Osteocyte (in vitro differentiated cells): ENCODE measurements around the gene CXorf49. TPM values are rescaled to one million over a fixed set of nuclear protein-coding genes. Genes with fewer than 3 reads are reported as not detected.
"Not testable (repeated sequence)": the region's sequence is repeated elsewhere in the genome, so short reads cannot be mapped to it uniquely, and the experiment has no call there.

Experiments
- DNase-seq: peaks from one replicate; pipeline ENCODE4 v3.0.0; 2021; ENCODE audit warnings: mixed read lengths; ENCODE audit not compliant: unreplicated experiment; ENCODE audit errors: extremely low spot score
- H3K27ac Mint-ChIP-seq: one replicate; pipeline ENCODE4 v1.8.0; 2021; ENCODE audit warnings: mild to moderate bottlenecking, mixed read lengths; ENCODE audit not compliant: unreplicated experiment
- H3K27me3 Mint-ChIP-seq: one replicate; pipeline ENCODE4 v1.8.0; 2021; ENCODE audit warnings: mixed read lengths; ENCODE audit not compliant: unreplicated experiment
- H3K36me3 Mint-ChIP-seq: one replicate; pipeline ENCODE4 v1.8.0; 2021; ENCODE audit warnings: mixed read lengths; ENCODE audit not compliant: unreplicated experiment
- H3K4me1 Mint-ChIP-seq: one replicate; pipeline ENCODE4 v1.8.0; 2021; ENCODE audit warnings: mixed read lengths; ENCODE audit not compliant: unreplicated experiment
- H3K4me3 Mint-ChIP-seq: one replicate; pipeline ENCODE4 v1.8.0; 2021; ENCODE audit warnings: mild to moderate bottlenecking, moderate library complexity, mixed read lengths; ENCODE audit not compliant: unreplicated experiment
- H3K9me3 Mint-ChIP-seq: one replicate; pipeline ENCODE4 v1.8.0; 2021; ENCODE audit warnings: mixed read lengths; ENCODE audit not compliant: unreplicated experiment
- CTCF ChIP-seq: fragments of 200-600 bp; sonication (generic); IDR thresholded peaks from 2 replicates; pipeline ENCODE4 v1.5.0; 2021; ENCODE audit warnings: antibody characterized with exemption, mild to moderate bottlenecking, moderate library complexity
- total RNA-seq: library from RNA; stranded (reverse); gene quantifications from 2 replicates; pipeline ENCODE4 v1.2.1, GENCODE V29; 2021

The CXorf49 gene
- total RNA-seq, 1 donor from 2014 or later = not detected

DNA sequence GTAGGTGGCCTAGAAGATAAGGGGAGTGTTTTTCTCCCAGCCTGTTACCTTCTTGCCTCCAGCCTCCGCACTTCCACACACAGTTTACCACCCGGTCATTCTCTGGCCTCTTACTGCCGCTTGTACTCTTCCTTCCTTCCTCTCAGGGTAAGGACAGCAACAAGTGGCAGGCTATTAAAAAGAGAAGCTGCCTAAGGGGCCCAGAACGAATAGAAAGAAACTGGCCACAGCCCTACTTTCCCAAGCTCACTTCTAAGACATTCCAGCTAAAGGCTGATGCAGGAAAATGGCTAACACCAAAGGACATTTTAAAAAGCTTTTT lies 19.1 kb downstream of the CXorf49 start:
- H3K4me1 Mint-ChIP-seq, DNase-seq, H3K36me3 Mint-ChIP-seq, H3K27ac Mint-ChIP-seq, H3K9me3 Mint-ChIP-seq, H3K4me3 Mint-ChIP-seq, H3K27me3 Mint-ChIP-seq: not testable (repeated sequence)

DNA sequence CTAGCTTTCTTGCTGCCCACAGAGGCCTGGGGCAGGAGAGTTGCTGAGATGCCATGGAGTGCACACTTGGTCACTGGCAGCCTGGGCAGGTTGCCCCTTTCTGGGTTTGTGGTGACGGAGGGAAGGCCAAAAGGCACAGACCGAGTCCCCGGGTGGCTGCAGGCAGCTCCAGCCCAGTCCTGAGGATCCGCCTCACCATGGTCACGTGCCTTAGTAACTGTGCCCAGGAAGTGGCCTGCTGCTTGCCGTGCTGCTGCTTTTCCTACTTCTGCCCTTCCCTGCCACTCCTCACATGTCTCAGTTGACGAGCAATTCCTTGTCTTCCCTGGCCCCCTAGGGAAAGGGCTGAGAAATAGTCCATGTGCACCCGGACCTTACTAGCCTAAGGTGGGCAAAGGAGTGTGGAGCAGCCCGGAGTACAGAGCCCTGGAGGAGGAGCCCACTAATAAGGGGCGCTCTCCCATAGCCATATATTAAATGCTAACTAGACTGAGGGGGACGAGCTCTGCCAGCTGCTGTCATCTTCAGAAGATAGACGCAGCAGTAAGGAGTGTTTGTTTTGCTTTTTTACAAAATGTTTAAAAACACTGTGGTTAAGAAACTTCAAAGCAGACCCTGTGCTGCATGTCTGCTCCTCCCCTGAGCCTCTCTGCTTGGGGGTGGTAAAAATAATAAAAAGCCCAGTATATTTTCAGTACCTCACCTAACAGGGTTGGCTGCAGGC lies 19.6 kb downstream of the CXorf49 start:
- DNase-seq, H3K9me3 Mint-ChIP-seq, H3K27me3 Mint-ChIP-seq, H3K4me1 Mint-ChIP-seq, H3K27ac Mint-ChIP-seq, H3K36me3 Mint-ChIP-seq, H3K4me3 Mint-ChIP-seq: not testable (repeated sequence)

DNA sequence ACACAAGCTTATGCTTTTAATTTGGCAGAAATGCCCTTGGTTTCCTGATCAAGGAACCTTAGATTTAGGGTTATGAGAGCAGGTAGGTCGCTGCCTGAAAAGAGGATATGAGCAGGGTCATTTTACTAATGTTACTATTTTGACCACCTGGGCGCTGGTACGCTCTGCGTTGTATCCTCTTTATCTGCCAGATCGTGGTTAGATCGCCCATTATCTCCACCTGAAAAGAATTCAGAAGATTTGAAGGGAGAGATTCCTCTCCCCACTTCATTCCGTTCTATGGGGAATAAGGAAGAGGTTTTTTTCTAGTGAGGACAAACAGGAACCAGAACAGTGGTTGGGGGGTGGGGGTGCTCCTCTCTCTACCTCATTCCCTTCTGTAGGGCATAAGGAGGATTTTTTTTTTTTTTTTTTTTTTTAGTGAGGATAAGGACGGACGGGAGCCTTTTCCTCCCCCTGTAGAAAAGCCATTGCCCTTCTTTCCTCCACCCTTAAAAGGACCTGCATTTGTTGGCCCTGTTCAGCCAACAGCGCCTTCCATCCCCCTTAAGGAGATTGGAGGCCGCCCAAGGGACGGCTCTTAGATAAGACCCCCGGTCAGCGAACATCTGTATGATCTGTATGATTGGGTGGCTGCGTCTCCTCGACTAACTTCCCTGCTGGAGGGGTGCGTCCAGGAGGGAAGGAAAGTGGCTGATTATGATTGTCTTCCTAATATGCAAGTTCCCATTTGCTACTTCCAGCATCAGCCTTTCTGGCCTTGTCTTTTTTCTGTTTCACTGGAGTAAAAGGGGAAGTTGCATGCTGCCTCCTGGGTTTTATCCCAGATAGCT lies 20.4 kb downstream of the CXorf49 start:
- not testable (repeated sequence) for H3K4me3 Mint-ChIP-seq, H3K9me3 Mint-ChIP-seq, H3K27ac Mint-ChIP-seq, H3K4me1 Mint-ChIP-seq, H3K27me3 Mint-ChIP-seq, H3K36me3 Mint-ChIP-seq, DNase-seq

DNA sequence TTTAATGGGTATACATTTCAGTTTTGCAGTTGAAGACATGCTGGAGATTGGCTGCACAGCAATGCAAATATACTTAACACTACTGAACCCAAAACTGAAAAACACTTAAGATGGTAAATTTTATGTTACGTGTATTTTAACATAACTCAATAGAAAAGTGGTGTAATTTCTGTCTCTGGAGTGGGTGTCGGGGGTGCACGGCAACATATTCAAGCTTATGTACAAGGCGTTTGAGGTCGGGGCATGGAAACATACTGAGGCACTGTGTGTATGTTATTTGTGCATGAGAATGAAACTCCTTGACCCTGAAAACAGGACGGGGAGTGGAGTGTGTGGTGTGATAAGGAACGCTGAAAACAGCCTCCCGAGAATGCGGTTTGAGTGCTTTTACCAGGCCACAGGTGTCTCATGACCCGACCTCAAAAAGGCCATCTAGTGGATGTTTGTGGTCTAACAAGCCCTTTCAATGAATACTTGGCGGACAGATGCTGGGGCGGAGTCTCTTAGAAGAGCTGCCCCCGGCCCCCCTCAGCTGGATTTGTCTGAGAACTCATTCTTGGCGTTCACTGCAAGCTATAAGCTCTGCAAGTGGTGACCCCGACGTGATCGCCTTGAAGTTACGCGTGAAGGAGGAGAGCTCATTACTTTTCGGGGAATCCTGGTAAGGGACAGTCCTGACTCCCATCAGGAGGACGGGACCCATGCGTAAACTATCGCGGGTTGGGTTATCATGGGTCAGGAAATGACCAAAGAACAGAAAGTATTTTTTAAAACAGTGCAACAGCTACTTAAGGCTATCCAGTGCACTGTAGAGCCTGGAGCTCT lies 21.2 kb downstream of the CXorf49 start:
- H3K4me1 Mint-ChIP-seq, DNase-seq, H3K4me3 Mint-ChIP-seq, H3K9me3 Mint-ChIP-seq, H3K36me3 Mint-ChIP-seq, H3K27ac Mint-ChIP-seq, H3K27me3 Mint-ChIP-seq: not testable (repeated sequence)

DNA sequence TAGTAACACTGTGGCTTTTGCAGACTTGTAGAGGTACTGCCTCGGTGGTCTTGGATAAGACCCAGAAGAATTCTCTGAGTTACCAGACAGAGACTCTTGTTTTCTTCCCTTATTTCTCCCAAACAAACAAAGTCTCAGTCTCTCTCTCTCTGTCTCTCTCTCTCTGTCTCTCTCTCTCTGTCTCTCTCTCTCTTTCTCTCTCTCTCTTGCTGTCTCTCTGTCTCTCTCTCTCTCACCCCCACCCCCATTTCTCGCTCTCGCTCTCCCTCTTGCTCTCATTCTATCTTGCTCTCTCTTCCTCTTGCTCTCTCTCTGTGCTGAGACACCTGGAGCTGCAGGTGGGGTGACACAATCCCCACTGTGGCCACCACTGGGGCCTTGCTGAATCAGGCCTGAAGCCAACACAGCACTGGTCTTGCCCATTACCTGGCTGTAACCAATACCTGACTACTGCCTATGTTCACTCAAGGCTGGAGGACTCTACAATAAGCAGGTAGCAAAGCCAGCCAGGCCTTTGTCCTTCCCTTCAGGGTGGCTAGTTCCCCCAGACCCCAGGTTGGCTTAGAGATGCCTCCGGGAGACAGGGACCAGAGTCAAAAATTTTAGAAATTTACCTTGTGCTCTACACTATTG lies 38.4 kb downstream of the CXorf49 start:
- Mint-ChIP-seq H3K9me3 (peaks cover 11% of the 10 kb centered on the region), H3K27ac (no peak overlapping the region), H3K4me1 (no peaks in the 10 kb centered on the region), H3K36me3 (no peaks in the 10 kb centered on the region), H3K27me3 (no peaks in the 10 kb centered on the region), H3K4me3 (no peak overlapping the region)
- no peak for DNase-seq
- TF ChIP-seq CTCF = no peak

GRCh38 chrX:71677195-71677594 lies 40.9 kb downstream of the CXorf49 start:
- not testable (repeated sequence) for H3K36me3 Mint-ChIP-seq, H3K4me1 Mint-ChIP-seq, H3K27ac Mint-ChIP-seq, H3K4me3 Mint-ChIP-seq, H3K27me3 Mint-ChIP-seq, DNase-seq, H3K9me3 Mint-ChIP-seq

DNA sequence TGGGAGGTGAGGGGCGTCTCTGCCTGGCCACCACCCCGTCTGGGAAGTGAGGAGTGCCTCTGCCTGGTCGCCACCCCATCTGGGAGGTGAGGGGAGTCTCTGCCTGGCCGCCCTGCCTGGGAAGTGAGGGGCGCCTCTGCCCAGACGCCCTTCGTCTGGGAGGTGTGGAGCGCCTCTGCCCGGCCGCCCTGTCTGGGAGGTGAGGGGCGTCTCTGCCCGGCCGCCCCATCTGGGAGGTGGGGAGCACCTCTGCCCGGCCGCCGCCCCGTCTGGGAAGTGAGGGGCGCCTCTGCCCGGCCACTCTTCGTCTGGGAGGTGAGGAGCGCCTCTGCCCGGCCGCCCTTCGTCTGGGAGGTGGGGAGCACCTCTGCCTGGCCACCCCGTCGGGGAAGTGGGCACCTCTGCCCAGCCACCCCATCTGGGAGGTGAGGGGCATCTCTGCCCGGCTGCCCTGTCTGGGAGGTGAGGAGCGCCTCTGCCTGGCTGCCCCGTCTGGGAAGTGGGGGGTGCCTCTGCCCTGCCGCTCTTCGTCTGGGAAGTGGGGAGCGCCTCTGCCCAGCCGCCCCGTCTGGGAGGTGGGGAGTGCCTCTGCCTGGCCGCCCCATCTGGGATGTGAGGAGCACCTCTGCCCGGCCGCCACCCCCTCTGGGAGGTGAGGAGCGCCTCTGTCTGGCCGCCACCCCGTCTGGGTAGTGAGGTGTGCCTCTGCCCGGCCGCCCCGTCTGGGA lies 41.9 kb downstream of the CXorf49 start:
- H3K27me3 Mint-ChIP-seq, H3K27ac Mint-ChIP-seq, H3K4me1 Mint-ChIP-seq, H3K9me3 Mint-ChIP-seq, H3K36me3 Mint-ChIP-seq, DNase-seq, H3K4me3 Mint-ChIP-seq: not testable (repeated sequence)

DNA sequence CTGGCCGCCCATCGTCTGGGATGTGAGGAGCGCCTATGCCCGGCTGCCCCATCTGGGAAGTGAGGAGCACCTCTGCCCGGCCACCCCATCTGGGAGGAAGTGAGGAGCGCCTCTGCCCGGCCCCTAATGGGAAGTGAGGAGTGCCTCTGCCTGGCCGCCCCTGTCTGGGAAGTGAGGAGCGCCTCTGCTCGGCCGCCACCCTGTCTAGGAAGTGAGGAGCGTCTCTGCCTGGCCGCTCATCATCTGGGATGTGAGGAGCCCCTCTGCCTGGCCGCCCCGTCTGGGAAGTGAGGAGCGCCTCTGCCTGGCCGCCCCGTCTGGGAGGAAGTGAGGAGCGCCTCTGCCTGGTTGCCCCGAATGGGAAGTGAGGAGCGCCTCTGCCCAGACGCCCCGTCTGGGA lies 42.4 kb downstream of the CXorf49 start:
- H3K27ac Mint-ChIP-seq, H3K9me3 Mint-ChIP-seq, H3K4me3 Mint-ChIP-seq, H3K27me3 Mint-ChIP-seq, H3K36me3 Mint-ChIP-seq, H3K4me1 Mint-ChIP-seq: not testable (repeated sequence)
- DNase-seq = peak; percentile 67
